Cortex of kidney (tissue), 1 donor: ENCODE data around the gene NFATC1.
"Not testable (repeated sequence)": the region's sequence is repeated elsewhere in the genome, so short reads cannot be mapped to it uniquely, and the experiment has no call there.

Experiments used
- DNase-seq: peaks from one replicate; lab custom pipeline; 2025; lab: John Stamatoyannopoulos, UW

Gene NFATC1

GRCh38 chr18:79476918-79477571 is 81.3 kb downstream of the NFATC1 start:
- no peak for DNase-seq

DNA sequence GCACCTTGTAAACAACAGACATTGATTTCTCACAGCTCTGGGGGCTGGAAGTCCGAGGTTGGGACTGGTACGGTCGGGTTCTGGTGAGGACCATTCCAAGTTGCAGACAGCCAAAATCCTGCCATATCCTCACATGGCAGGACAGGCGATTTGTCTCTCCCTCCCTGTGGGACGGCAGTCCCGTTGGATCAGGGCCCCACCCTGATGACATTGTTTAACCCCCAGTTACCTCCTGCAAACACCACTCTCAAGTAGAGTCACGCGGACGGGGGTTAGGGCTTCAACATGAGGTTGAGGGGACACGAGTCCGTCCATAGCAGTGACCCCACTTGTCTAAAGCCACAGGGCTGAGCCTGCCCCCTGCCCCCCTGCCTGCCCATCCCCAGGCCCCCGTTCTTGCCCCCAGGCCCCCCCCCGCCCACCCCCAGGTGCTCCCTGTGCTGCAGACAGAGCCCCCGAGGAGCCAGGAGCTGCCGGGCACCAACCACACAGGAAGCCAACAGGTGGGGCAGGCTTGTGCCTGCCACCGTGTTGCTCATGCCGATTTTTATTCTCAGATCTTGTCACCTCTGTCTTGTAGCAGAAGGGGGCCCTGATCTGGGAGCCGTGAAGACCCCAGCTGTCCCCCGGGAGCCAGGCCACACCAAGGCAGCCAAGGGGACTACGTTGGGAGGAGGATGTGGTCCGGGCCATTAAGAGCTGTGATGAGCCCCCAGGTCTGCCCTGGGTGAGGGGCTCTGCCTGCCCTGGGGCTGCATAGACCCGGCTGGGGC is 82.2 kb downstream of the NFATC1 start:
- no peak for DNase-seq

GRCh38 chr18:79478484-79479115 is 82.9 kb downstream of the NFATC1 start:
- DNase-seq: no peak

GRCh38 chr18:79479116-79479760 is 83.5 kb downstream of the NFATC1 start:
- no peak for DNase-seq

- no peak for DNase-seq
These were observed 84.0 kb downstream of the NFATC1 start for GRCh38 chr18:79479761-79480161.

DNA sequence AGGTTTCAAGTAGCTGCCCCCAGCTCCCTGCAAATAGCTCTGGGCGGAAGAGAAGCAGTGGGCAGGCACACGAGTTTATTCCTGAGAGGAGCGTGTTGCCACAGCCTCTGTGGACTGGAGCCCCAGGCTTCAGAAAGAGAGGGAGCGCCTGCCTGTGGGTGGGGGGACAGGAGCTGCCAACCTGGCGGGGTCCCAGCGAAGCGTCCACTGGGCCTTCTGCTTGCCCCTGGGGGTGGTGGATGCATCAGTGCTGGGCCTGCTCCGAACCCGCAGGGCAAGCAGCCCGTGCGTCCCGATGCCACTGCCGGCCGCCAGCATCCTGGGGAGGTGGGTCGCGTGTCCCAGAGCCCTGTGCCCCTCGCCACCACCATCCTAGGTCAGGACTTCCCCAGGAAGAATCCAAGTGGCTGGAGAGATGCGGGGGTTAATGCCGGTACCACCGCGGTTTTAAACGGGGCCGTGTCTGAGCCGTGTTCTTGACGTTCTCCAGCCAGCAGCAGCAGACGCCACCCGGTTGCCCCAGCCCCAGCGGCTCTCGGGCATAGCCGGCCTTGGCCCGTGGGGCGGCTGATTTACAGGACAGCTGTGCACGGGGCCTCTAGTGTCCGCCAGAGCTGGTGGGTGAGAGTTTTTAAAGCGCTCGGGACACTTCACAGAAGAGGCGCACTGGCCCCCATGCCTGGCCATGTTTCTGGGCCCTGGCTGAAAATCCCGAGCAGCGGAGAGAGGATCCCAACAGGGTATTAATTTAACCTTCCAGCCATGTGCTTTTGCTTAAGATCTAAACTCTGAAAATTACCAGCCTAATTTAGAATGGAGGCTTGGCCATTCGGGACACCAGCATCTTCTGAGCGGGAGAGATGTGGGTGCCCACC is 84.7 kb downstream of the NFATC1 start:
- no peak for DNase-seq

GRCh38 chr18:79481046-79481790 is 85.5 kb downstream of the NFATC1 start:
- DNase-seq: no peak

GRCh38 chr18:79483393-79483792 is 87.7 kb downstream of the NFATC1 start:
- DNase-seq: not testable (repeated sequence)

DNA sequence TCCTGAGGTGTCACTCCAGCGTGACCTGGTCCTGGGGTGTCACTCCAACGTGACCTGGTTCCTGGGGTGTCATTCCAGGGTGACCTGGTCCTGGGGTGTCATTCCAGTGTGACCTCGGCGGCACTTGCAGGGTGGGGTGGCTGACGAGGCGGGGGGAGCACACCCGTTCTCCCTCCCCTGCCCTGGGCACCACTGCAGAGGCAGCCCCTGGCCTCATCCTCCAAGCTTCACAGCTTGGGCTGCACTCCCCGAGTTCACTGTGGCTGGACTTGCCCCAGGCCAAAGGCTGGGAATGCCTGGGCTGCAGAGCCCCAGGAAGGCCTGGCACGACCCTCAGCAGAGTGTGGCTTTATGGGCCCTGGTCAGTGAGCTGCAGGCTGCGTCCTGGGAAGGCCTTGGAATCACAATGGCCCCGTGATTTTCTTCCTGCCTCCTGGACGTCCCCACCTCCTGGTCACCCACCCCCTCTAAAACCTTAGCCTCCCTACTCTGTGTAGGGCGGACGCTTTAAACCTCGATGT is 88.3 kb downstream of the NFATC1 start:
- DNase-seq: no peak

DNA sequence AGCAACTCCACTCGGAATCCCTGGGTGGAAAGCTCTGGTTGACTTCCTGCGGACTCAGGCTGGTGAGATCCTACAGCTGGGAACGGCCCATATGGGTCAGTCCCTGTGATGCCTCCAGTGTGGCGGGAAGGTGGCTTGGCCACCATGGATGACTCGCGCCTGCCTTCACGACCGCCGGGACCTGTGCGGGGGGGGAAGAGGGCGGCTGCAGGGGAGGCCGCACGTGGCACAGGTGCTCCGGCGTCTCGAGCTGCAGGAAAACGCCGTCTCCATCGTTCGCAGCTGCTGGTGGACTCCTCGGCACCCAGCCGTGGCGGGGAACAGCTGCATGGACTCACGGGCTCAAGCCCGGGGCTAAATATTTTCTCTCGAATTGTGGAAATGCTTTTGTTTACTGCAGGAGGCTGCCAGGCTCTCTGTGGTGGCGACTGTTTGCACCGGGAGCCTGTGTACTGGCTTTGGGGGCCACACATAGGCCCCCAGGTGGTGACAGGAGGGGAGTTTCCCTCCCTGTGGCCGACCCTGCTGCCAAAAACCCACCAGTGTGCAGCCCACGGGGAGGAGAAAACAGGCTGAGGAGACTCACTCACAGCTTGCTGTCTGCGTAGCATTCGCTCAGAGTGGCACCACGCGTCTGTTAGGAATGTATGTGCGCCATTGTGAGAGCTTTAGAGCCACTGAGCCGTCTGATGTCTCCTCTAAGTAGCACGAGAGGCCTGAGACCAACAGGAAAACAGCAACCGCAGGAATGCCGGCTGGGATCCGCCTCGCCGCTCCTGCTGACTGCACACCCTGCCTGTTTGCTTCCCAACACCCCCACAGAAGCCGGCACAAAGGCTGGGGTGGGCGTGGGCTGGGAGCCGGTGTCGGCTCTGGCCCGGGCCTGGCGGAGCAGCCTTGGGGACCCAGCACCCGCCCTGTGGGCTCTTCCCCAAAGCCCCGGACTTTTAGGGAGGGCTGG is 89.2 kb downstream of the NFATC1 start:
- DNase-seq: no peak

DNA sequence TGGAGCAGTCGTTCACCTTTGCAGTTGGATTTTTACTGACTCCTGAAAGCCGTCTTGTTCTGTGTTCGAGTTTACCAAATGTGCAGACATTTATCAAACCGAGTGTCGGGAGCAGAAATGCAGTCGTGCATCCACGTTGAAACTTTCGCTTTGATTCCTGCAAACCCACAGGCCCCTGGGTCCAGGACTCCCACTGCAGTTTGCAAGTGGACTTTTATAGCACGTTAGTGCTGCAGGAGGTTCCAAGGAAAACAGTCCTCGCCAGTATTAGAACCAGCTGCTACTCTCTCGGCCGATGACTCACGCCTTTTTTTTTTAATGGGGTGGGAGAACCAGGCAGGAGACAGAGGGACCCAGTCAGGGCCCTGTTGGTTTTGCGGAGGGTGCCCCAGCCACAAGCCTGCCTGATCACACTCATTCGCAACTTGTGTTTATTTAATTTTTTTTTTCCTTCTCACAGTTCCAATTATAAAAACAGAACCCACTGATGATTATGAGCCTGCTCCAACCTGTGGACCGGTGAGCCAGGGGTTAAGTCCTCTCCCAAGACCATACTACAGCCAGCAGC is 90.1 kb downstream of the NFATC1 start:
- no peak for DNase-seq

- no peak for DNase-seq
These were observed 90.8 kb downstream of the NFATC1 start for GRCh38 chr18:79486356-79487182.

DNA sequence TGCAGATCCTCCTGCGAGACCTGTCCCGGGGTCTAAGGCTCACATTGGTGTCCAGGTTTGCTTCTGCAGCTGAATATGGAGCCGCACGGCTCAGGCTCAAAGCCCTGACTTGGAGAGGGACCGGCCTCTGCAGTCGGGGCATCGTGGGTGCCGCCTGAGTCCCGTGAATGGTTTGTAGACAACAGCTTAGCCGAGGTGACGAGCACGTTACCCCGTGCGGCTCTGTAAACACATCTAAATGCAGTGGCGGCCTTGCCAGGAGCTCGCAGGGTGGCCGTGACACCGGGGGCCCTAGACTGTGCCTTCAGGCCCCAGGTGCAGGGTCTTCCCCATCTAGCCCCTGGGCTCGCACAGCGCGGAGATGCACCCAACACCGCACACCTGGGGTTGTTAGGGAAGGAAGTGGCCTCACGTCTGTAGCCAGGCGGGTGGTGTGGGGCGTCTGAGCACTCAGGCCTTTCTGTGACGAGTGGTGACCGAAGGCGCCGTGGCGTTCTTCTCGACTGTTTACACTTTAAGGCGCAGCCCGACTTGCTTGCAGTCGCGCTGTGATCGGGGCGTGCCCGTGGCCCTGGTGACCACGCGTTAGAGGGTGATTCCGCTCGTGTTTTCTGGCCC is 91.6 kb downstream of the NFATC1 start:
- DNase-seq: no peak

GRCh38 chr18:79487801-79488201 is 92.1 kb downstream of the NFATC1 start:
- DNase-seq: no peak

GRCh38 chr18:79488311-79489050 is 92.8 kb downstream of the NFATC1 start:
- DNase-seq: no peak

DNA sequence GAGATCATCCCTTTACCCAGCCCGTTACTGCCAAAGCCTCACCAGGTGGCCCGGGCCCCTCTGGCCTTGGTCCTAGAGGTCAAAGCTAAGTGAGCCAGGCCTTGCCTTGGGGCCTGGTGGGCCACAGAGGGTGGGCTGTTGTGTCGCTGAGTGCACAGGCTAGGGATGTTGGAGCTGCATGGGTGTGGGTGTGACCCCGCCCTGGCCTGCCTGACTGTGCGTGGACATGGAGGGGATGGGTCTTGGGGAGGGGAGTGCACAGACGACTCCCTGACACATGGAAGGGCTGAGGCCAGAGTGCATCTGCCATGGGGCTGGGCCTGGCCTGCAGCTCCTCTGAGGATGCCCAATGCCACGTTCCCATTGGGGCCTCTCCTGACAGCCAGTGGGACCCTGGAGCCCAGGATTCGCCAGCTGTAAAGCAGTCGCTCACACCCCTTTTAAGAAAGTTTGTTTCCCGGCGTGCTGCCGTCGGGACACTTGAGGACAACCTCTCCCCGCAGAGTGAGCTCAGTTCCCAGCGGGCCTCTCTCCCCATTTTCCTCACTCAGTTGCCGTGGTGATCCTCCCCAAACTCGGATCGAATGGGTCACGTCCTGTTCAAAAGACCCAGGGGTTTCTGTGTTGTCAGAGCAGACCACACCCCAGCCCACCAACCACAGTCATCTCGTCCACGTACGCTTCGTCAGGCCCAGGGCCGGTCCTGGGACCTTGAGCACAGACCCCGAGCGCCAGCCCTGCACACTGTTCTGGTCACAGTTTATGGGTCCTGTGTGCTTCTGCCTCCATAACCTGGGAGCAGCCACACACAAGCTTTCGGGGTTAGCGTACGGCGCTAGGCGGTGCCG is 93.5 kb downstream of the NFATC1 start:
- no peak for DNase-seq
